Measurements from ENCODE around the gene WWOX.

WWOX gene

DNA sequence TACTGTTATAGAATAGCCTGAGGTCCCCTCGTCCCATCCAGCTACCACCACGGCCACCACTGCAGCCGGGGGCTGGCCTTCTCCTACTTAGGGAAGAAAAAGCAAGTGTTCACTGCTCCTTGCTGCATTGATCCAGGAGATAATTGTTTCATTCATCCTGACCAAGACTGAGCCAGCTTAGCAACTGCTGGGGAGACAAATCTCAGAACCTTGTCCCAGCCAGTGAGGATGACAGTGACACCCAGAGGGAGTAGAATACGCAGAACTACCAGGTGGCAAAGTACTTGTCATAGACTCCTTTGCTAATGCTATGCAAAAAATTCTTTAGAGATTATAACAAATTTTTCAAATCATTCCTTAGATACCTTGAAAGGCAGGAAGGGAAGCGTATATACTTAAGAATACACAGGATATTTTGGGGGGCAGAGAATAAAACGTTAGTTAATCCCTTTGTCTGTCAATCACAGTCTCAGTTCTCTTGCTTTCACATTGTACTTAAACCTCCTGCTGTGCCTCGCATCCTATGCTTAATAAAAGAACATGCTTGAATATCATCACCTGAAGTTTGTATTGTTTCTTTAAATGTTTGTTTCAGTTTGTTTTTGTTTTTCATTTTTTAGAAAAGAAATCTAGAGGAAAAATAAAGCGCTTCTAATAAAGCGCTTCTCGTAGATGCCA is 1112.8 kb downstream of the WWOX start:
- no peaks in the 10 kb centered on the region for H3K27me3 ChIP-seq (ENCODE audit: insufficient read depth, low read length, poor library complexity)
- no peaks in the 10 kb centered on the region for H3K79me2 ChIP-seq (ENCODE audit: insufficient read depth, low read length)
- H3K9me3 ChIP-seq (ENCODE audit: insufficient read depth, low read length, severe bottlenecking) = no peaks in the 10 kb centered on the region
- no peak overlapping the region for H3K27ac ChIP-seq (ENCODE audit: low read length)
- DNase-seq (no peak), ATAC-seq (ENCODE audit: insufficient read depth, low read depth) (no peak)
- H3K4me3 ChIP-seq (ENCODE audit: low read depth in 1 of 2, low read length in 2 of 2) = no peak overlapping the region
- no peaks in the 10 kb centered on the region for H4K20me1 ChIP-seq (ENCODE audit: insufficient read depth, low read length)
- H3K9ac ChIP-seq (ENCODE audit: low read depth, low read length) = no peak overlapping the region
- peaks cover 4% of the 10 kb centered on the region for H3K4me1 ChIP-seq (ENCODE audit: insufficient read depth, low read length)
- no peaks in the 10 kb centered on the region for H3K36me3 ChIP-seq (ENCODE audit: insufficient read depth, low read length)
- H2AFZ ChIP-seq (ENCODE audit: low read depth, low read length) = no peak overlapping the region
- TF ChIP-seq, protein P1, sequence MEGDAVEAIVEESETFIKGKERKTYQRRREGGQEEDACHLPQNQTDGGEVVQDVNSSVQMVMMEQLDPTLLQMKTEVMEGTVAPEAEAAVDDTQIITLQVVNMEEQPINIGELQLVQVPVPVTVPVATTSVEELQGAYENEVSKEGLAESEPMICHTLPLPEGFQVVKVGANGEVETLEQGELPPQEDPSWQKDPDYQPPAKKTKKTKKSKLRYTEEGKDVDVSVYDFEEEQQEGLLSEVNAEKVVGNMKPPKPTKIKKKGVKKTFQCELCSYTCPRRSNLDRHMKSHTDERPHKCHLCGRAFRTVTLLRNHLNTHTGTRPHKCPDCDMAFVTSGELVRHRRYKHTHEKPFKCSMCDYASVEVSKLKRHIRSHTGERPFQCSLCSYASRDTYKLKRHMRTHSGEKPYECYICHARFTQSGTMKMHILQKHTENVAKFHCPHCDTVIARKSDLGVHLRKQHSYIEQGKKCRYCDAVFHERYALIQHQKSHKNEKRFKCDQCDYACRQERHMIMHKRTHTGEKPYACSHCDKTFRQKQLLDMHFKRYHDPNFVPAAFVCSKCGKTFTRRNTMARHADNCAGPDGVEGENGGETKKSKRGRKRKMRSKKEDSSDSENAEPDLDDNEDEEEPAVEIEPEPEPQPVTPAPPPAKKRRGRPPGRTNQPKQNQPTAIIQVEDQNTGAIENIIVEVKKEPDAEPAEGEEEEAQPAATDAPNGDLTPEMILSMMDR (IDR thresholded peaks at IDR 0.05; ENCODE audit: borderline replicate concordance, extremely low read depth, low read length, poor library complexity, severe bottlenecking) = peak; percentile 27
- no peak for TF ChIP-seq EZH2 (IDR thresholded peaks at IDR 0.05; ENCODE audit: borderline replicate concordance, low read depth, low read length, severe bottlenecking)
- no peak overlapping the region for H3K4me2 ChIP-seq (ENCODE audit: insufficient read depth, low read length)

- peak; percentile 63; the same call in 1 of the 3 replicates for ATAC-seq (ENCODE audit: insufficient read depth, low read depth)
- no peak overlapping the region for H3K9ac ChIP-seq (ENCODE audit: low read depth, low read length)
- peak; percentile 24 for DNase-seq
- no peaks in the 10 kb centered on the region for H4K20me1 ChIP-seq (ENCODE audit: insufficient read depth, low read length)
- H3K4me2 ChIP-seq (ENCODE audit: insufficient read depth, low read length) = no peak overlapping the region
- H3K4me3 ChIP-seq (ENCODE audit: low read depth in 1 of 2, low read length in 2 of 2) = no peak overlapping the region
- H2AFZ ChIP-seq (ENCODE audit: low read depth, low read length) = no peak overlapping the region
- H3K79me2 ChIP-seq (ENCODE audit: insufficient read depth, low read length) = no peaks in the 10 kb centered on the region
- peaks cover 12% of the 10 kb centered on the region for H3K4me1 ChIP-seq (ENCODE audit: insufficient read depth, low read length)
- H3K27ac ChIP-seq (ENCODE audit: low read length) = 0 out of 2 replicates have a peak overlapping the region, but pooled peaks have one; percentile 3
- H3K9me3 ChIP-seq (ENCODE audit: insufficient read depth, low read length, severe bottlenecking) = no peaks in the 10 kb centered on the region
- H3K27me3 ChIP-seq (ENCODE audit: insufficient read depth, low read length, poor library complexity) = no peaks in the 10 kb centered on the region
- TF ChIP-seq EZH2 (IDR thresholded peaks at IDR 0.05; ENCODE audit: borderline replicate concordance, low read depth, low read length, severe bottlenecking) = no peak
- TF ChIP-seq, protein P1 (IDR thresholded peaks at IDR 0.05; ENCODE audit: borderline replicate concordance, extremely low read depth, low read length, poor library complexity, severe bottlenecking) = peak; percentile 58
- H3K36me3 ChIP-seq (ENCODE audit: insufficient read depth, low read length) = no peaks in the 10 kb centered on the region
Observed at GRCh38 chr16:79213214-79213613, 1113.8 kb downstream of the WWOX start.

DNA sequence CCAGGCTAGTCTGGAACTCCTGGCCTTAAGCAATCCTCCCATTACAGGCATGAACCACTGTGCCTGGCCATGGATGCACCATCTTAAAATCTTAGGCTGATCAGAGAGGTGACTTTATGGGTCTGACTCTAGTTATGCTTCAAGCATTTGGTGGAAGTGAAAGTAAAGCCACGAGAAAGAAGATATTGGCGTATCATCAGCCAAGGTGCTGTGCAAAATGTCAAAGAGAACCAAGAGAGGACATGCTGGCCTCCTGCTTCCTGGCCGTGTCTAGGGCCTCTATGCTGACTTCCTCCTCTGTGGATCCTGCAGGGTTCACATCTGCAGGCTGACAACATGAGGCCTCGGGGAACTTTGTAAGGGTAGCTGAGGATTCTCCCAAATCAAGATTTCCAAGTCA is 1115.8 kb downstream of the WWOX start:
- Histone ChIP-seq H3K4me3 (ENCODE audit: low read depth in 1 of 2, low read length in 2 of 2) (no peak overlapping the region), H3K9me3 (ENCODE audit: insufficient read depth, low read length, severe bottlenecking) (no peaks in the 10 kb centered on the region), H3K4me2 (ENCODE audit: insufficient read depth, low read length) (no peak overlapping the region), H3K79me2 (ENCODE audit: insufficient read depth, low read length) (no peaks in the 10 kb centered on the region), H3K36me3 (ENCODE audit: insufficient read depth, low read length) (no peaks in the 10 kb centered on the region), H3K27ac (ENCODE audit: low read length) (no peak overlapping the region), H3K27me3 (ENCODE audit: insufficient read depth, low read length, poor library complexity) (no peaks in the 10 kb centered on the region), H4K20me1 (ENCODE audit: insufficient read depth, low read length) (no peaks in the 10 kb centered on the region), H2AFZ (ENCODE audit: low read depth, low read length) (no peak overlapping the region), H3K9ac (ENCODE audit: low read depth, low read length) (no peak overlapping the region), H3K4me1 (ENCODE audit: insufficient read depth, low read length) (peaks cover 12% of the 10 kb centered on the region)
- no peak for DNase-seq
- ATAC-seq (ENCODE audit: insufficient read depth, low read depth) = no peak
- no peak for TF ChIP-seq EZH2 (IDR thresholded peaks at IDR 0.05; ENCODE audit: borderline replicate concordance, low read depth, low read length, severe bottlenecking)
- TF ChIP-seq, protein P1 (IDR thresholded peaks at IDR 0.05; ENCODE audit: borderline replicate concordance, extremely low read depth, low read length, poor library complexity, severe bottlenecking) = no peak
